GM12878 (cell line): ENCODE results near the gene ARHGEF1. TPM values are rescaled to one million over a fixed set of nuclear protein-coding genes. Genes with fewer than 3 reads are reported as not detected.

Source experiments
- CEBPB ChIP-seq, 2 experiments: fragments of 150-350 bp in 1 of 2; IDR thresholded peaks; 2 replicates each; pipeline ENCODE4 v1.6.1; 2012 to 2014; ENCODE audit warnings: low read depth in 2 of 2, low read length in 2 of 2, borderline replicate concordance in 1 of 2, inconsistent platforms in 1 of 2
- CREM ChIP-seq: IDR thresholded peaks from 2 replicates; pipeline ENCODE4 v1.6.1; 2014; ENCODE audit warnings: antibody characterized with exemption, low read depth
- GABPA ChIP-seq: IDR thresholded peaks from 2 replicates; pipeline ENCODE4 v1.6.1; 2014; ENCODE audit warnings: antibody characterized with exemption, low read depth, mild to moderate bottlenecking, inconsistent platforms
- HSF1 ChIP-seq: fragments of 150-350 bp; IDR thresholded peaks from 2 replicates; pipeline ENCODE4 v1.6.1; 2014; ENCODE audit warnings: mild to moderate bottlenecking, low read depth, low read length
- IKZF1 ChIP-seq: fragments of 450-650 bp; conservative IDR thresholded peaks from 2 replicates; pipeline ENCODE4 v1.6.1; 2017; ENCODE audit warnings: antibody characterized with exemption, mild to moderate bottlenecking
- KDM1A ChIP-seq: fragments of 200-600 bp; sonication (generic); IDR thresholded peaks from 2 replicates; pipeline ENCODE4 v1.6.1; 2016; ENCODE audit warnings: borderline replicate concordance
- KLF5 ChIP-seq: fragments of 450-650 bp; IDR thresholded peaks from 2 replicates; pipeline ENCODE4 v1.6.1; 2014; ENCODE audit warnings: mild to moderate bottlenecking; ENCODE audit not compliant: partially characterized antibody
- MLLT1 ChIP-seq: fragments of 450-650 bp; IDR thresholded peaks from 2 replicates; pipeline ENCODE4 v1.6.1; 2016; ENCODE audit warnings: mild to moderate bottlenecking
- NBN ChIP-seq: fragments of 450-650 bp; IDR thresholded peaks from 2 replicates; pipeline ENCODE4 v1.6.1; 2016
- NFXL1 ChIP-seq: fragments of 450-650 bp; IDR thresholded peaks from 2 replicates; pipeline ENCODE4 v1.6.1; 2017; ENCODE audit warnings: antibody characterized with exemption, mild to moderate bottlenecking, borderline replicate concordance
- NR2F1 ChIP-seq: fragments of 450-650 bp; conservative IDR thresholded peaks from 2 replicates; pipeline ENCODE4 v1.6.1; 2017; ENCODE audit warnings: mild to moderate bottlenecking
- REST ChIP-seq: IDR thresholded peaks from 2 replicates; pipeline ENCODE4 v1.6.1; 2012; ENCODE audit warnings: mild to moderate bottlenecking, low read depth, low read length
- TBL1XR1 ChIP-seq: IDR thresholded peaks from 2 replicates; pipeline ENCODE4 v1.6.1; 2012; ENCODE audit warnings: low read depth, low read length, improper control_type of control experiment
- ZNF592 ChIP-seq: fragments of 450-650 bp; IDR thresholded peaks from 2 replicates; pipeline ENCODE4 v1.6.1; 2017; ENCODE audit warnings: mild to moderate bottlenecking, moderate library complexity
- ZNF687 ChIP-seq: fragments of 450-650 bp; IDR thresholded peaks from 2 replicates; pipeline ENCODE4 v1.6.1; 2017; ENCODE audit warnings: mild to moderate bottlenecking, moderate library complexity
- polyA plus RNA-seq, 11 experiments: library from polyadenylated mRNA; depleted of rRNA in 4 of 11; unstranded in 6 of 11; stranded (reverse) in 5 of 11; fragments of >200 nt; fragmentation: Nextera tagmentation in 4 of 11; fragmentation: Illumina TruSeq in 1 of 11; extraction: Ambion mirVana in 4 of 11; extraction: Trizol in 1 of 11; gene quantifications; 1 replicate in 1 of 11; 2 replicates in 10 of 11; pipeline versions ENCODE4 v1.2.1 to v1.2.3, GENCODE V29; 2011 to 2016; ENCODE audit warnings: inconsistent platforms in 2 of 11, missing spikeins in 2 of 11, low read depth in 1 of 11
- total RNA-seq, 4 experiments: library from RNA; depleted of rRNA in 3 of 4; stranded (reverse); fragments of >200 nt in 3 of 4; fragmentation: Illumina TruSeq in 1 of 4; extraction: Trizol in 1 of 4; gene quantifications; 2 replicates each; pipeline versions ENCODE4 v1.2.1 to v1.2.3, GENCODE V29; 2013 to 2021

Gene ARHGEF1
- total and polyA plus RNA-seq, 10 of the 15 experiments (the other 5 are each of a cell fraction or from before 2014, with no cell fraction given) = 1.2 to 207 (median 53.9) TPM

GRCh38 chr19:41945135-41945766, 62.3 kb downstream of the ARHGEF1 start (continued):
- TF ChIP-seq REST (no peak), HSF1 (no peak), ZNF592 (no peak), NFXL1 (no peak), IKZF1 (peak; percentile 95), MLLT1 (peak; percentile 99), ZNF687 (peak; percentile 60), CEBPB (IDR thresholded peaks at IDR 0.05; ENCODE audit: borderline replicate concordance in 1 of 2, low read depth in 2 of 2, low read length in 2 of 2) (no peak; a peak in 2 of 4 replicates), GABPA (peak; percentile 73; the same call in 1 of the 2 replicates), KLF5 (peak; percentile 94), CREM (peak; percentile 97), KDM1A (no peak), NBN (peak; percentile 98), NR2F1 (peak; percentile 100), TBL1XR1 (peak; percentile 96)
